Epithelial cell of proximal tubule (primary cell): Measurements from ENCODE around the gene C17orf75. TPM values are rescaled to one million over a fixed set of nuclear protein-coding genes. Genes with fewer than 3 reads are reported as not detected.
"Not testable (repeated sequence)": the region's sequence is repeated elsewhere in the genome, so short reads cannot be mapped to it uniquely, and the experiment has no call there.

Experiments
- DNase-seq: peaks from one replicate; pipeline ENCODE4 v3.0.0-alpha.2; 2011; ENCODE audit warnings: low read depth
- H3K4me3 ChIP-seq: 2 replicates; pipeline ENCODE4 v1.5.1; 2011; ENCODE audit warnings: low read depth, mild to moderate bottlenecking, low read length
- total RNA-seq: library from RNA; depleted of rRNA; stranded (reverse); fragments of >200 nt; gene quantifications from 2 replicates; pipeline ENCODE4 v1.2.3, GENCODE V29; 2015
- TF ChIP-seq, protein P1 (sequence below): conservative IDR thresholded peaks from 2 replicates; pipeline ENCODE4 v1.5.1; 2012; ENCODE audit warnings: low read depth, mild to moderate bottlenecking, low read length

The C17orf75 gene
- total RNA-seq, 1 donor from 2014 or later: 22.1 TPM

DNA sequence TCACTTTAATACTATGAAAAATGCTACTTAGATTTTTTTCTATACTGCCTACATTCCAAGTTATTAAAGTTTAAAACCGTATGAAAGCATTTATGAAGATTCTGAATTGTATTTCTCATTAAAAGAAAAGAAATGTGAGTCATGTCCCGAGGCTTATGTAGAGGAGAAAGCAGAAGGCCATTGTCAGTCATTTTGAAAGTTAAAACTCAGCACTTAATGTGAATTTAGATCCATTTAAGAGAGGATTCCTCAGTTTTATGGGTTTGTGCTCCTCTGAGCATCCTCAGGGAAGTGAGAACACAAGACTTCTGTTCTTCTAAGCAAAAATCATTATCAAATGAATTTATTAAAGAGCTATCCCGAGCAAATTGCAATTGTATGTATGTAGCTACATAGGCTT is 11.8 kb downstream of the C17orf75 start:
- TF ChIP-seq, protein P1, sequence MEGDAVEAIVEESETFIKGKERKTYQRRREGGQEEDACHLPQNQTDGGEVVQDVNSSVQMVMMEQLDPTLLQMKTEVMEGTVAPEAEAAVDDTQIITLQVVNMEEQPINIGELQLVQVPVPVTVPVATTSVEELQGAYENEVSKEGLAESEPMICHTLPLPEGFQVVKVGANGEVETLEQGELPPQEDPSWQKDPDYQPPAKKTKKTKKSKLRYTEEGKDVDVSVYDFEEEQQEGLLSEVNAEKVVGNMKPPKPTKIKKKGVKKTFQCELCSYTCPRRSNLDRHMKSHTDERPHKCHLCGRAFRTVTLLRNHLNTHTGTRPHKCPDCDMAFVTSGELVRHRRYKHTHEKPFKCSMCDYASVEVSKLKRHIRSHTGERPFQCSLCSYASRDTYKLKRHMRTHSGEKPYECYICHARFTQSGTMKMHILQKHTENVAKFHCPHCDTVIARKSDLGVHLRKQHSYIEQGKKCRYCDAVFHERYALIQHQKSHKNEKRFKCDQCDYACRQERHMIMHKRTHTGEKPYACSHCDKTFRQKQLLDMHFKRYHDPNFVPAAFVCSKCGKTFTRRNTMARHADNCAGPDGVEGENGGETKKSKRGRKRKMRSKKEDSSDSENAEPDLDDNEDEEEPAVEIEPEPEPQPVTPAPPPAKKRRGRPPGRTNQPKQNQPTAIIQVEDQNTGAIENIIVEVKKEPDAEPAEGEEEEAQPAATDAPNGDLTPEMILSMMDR: no peak
- H3K4me3 ChIP-seq: no peak overlapping the region
- no peak for DNase-seq

DNA sequence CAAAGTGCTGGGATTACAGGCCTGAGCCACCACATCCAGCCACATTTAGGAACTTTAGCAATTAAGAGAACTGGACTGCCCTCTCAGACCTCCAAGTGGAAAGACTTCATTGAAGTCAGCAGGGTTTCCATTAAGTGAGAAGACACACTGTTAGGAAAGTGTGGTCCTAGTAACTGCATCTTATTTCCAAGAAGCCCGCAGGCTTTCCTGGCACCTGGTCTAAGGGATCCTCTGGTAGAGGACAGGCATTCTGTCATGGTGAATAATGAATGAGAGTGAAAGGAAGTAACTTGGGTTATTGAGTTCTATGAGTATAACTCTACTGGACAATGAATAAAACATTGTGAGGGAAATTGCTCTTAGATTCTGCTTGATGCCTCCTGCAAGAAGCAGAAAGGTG is 14.1 kb downstream of the C17orf75 start:
- H3K4me3 ChIP-seq: no peak overlapping the region
- TF ChIP-seq, protein P1: no peak
- DNase-seq: no peak

DNA sequence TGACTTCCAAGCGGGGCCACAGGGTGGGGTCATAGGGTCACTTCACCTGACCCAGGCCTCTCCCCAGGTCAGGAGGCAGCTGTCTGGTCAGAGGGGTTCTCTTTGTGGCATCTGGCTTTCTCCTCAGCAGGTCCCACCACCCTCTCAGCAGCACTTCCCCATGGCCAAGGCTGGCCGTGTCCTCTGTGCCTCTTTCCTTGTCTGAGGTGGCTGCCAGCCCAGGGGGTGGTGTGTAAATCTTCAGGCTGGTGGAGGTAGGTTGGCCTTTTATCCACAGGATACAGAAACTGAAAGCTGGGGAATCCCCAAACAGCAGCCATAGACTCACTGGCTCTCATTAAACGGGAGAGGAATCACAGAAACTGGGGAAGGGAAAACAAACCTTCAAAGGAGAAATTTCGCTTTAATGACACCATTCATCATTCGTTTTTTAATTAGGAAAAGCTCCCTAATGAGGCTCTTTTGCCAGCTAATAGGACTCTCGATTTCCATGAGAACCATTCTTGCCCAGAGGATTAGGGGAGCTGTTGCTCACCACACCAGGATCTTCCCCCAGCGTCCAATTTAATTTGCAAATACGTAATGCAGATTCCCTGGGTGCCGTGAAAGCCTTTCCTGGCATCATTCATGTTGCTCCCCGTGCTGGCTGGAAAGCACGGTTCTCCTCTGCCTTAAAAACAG is 18.0 kb downstream of the C17orf75 start:
- peak overlapping the region; percentile 39 for H3K4me3 ChIP-seq
- DNase-seq: no peak
- TF ChIP-seq, protein P1: no peak

DNA sequence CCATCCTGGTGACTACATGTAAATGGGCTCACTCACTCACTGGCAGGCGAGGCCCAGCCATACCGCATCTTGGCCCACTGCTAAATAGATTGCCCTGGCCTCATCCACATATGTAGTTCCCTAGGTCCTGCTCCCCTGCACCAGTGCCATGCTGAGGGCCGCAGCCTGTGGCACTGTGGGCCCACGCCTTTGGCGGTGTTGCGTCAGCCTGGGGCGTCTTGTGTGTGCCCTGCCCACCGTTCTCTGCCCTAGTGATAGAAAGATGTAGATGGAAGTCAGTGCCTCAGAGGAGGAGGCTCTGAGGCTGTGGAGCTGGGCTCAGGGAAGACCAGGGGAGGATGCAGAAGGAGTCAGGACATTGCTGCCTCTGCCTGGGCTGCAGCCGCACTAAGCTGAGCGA is 18.9 kb downstream of the C17orf75 start:
- DNase-seq: no peak
- TF ChIP-seq, protein P1: no peak
- H3K4me3 ChIP-seq: no peak overlapping the region

DNA sequence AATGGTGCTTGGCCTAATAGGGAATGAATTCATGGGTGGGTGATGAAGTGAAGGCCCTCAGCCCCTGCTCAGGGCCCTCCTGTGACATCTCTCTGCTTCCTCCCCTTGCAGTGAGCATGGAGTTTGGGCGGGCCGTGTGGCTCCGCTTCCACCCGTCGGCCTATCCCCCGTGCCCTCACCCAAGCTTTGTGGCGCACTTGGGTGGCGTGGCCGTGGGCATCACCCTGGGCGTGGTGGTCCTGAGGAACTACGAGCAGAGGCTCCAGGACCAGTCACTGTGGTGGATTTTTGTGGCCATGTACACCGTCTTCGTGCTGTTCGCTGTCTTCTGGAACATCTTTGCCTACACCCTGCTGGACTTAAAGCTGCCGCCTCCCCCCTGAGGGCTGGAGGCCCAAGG is 21.1 kb downstream of the C17orf75 start:
- no peak for DNase-seq
- no peak overlapping the region for H3K4me3 ChIP-seq
- TF ChIP-seq, protein P1: no peak

DNA sequence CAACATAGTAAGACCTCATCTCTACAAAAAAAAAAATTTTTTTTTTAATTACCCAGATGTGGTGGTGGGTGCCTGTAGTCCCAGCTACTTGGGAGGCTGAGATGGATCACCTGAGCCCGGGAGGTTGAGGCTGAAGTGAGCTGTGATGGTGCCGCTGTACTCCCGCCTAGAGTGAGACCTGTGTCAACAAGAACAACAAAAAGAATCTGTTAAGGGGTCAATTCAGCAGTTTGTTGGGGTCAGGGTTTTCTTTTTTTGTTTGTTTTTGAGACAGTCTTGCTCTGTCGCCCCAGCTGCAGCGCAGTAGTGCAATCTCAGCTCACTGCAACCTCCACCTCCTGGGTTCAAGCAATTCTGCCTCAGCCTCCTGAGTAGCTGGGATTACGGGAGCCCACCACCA is 21.9 kb downstream of the C17orf75 start:
- DNase-seq, H3K4me3 ChIP-seq: not testable (repeated sequence)

DNA sequence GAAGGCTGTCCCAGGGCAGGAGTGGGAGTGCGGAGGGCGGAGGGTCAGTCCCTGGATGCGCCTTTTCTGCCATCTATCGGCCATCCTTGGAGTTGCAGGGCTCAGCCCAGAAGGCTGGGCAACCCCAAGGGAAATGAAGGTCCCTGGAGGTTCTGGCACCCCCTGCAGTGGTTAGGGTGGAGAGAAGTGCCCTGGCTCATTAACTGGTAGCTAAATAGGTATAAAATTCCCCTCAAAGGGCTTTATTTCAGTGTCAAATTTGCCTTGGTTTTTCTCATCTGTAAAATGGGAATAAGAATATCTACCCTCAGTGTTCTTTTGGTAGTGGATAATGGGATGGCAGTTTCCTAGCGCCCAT is 22.4 kb downstream of the C17orf75 start:
- TF ChIP-seq, protein P1: peak; percentile 98
- no peak overlapping the region for H3K4me3 ChIP-seq
- DNase-seq: no peak
